Endometrium (tissue), 2 donors: ENCODE data around the gene BAIAP2L2.

Experiments
- FAIRE-seq: peaks from 2 replicates; lab custom pipeline; 2012; peaks lifted over from hg19 to GRCh38; lab: Jason Lieb, UNC
- donor health status: control.
- donor health status: control.

Gene BAIAP2L2

DNA sequence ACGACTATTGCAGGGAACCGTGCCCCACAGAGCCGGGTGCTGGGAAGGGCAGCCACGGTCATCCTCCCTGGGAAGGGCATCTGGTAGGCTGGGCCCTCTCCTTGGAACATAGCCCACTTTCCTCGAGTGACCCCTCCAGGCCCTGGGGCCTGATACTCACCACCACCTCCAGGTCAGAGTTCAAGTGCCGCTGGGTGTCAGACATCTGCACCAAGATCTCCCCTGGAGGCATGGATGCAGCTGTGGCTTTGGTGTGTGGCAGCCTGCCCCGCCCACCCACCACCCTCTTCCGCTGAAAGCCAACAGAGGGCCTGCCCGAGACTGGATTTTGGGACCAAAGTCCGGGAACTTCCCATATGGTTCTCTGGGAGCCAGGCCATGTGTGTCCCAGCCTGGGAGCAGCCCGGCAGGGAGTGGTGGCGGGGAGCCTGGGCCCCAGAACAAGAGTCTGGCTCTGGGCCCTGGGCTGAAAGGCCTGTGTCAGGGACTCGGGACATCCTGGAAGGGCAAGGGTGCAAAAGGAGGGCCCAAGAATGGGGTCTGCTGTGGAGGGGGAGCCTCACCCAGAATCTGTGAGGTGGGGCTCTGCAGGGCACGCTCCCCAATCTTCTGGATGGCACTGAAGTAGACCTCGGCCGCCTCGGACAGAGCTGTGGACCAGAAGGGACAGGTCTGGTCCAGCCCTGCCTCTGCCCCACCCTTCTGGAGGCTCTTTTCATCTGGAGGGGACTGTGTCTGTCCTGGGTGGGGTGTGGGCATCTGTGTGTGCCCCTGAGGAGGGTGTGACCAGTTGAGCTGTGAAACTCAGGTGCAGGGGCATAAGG, 2.6 kb downstream of the BAIAP2L2 start:
- FAIRE-seq: no peak

GRCh38 chr22:38106814-38107578, 3.5 kb downstream of the BAIAP2L2 start:
- no peak for FAIRE-seq

- no peak for FAIRE-seq
Measured at GRCh38 chr22:38104084-38104483, 6.4 kb downstream of the BAIAP2L2 start.

DNA sequence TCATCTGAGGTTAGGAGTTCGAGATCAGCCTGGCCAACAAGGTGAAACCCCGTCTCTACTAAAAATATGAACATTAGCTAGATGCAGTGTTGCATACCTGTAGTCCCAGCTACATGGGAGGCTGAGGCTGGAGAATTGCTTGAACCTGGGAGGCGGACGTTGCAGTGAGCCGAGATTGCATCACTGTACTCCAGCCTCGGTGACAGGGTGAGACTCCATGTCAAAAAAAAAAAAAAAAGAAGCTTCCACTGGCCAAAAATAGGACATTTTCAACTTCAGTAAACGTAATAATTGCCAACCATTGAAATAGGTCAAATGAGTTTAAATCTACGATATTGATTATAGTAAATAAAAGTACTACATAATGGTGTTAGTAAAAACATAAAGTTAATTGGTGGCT, 6.8 kb downstream of the BAIAP2L2 start:
- no peak for FAIRE-seq

GRCh38 chr22:38098410-38099249, 11.9 kb downstream of the BAIAP2L2 start:
- no peak for FAIRE-seq

- FAIRE-seq: no peak
Measured at GRCh38 chr22:38097557-38098409, 12.7 kb downstream of the BAIAP2L2 start.

DNA sequence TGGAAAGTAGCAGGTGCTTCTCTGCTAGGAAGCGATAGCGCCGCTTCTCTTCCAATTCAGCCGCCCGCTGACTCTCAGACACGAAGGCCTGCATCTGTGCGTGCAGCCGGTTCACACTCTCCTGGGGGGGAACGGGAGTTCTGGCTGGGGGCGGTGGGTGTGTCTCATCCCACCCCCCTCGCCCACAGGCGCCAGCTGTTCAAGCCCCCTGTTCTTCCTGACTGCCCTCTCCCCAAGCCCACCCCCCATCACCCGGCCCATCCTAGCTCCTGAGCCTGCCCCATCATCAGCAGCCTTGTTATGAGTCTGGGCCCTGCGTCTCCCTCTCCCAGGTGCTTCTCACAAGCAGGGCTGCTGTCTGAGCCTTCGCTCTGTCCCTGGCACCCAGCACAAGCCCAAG, 13.4 kb downstream of the BAIAP2L2 start:
- FAIRE-seq: no peak

GRCh38 chr22:38089474-38089851, 21.0 kb downstream of the BAIAP2L2 start:
- no peak for FAIRE-seq

- no peak for FAIRE-seq
Measured at GRCh38 chr22:38088629-38089473, 21.6 kb downstream of the BAIAP2L2 start.

DNA sequence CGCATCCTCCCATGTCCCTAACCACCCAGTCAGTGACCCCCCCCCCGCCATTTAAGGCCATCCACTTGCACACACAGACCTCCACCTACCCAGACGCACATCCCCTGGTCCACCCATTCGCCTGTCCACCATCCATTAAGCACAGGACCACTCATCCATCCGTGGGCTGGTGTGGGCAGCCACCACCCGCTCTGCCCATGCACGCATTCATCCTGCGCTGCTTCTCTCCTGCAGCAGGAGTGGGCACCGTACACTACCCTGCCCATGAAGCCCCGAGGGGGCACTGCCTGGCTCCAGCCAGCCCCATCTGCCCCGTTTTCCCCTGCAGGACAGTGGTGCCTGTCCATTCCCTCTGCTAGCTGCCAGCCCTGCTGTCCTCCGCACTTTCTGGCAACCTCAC, 22.6 kb downstream of the BAIAP2L2 start:
- no peak for FAIRE-seq

GRCh38 chr22:38086942-38087341, 23.5 kb downstream of the BAIAP2L2 start:
- no peak for FAIRE-seq

- FAIRE-seq: no peak
Measured at GRCh38 chr22:38086001-38086845, 24.3 kb downstream of the BAIAP2L2 start.

DNA sequence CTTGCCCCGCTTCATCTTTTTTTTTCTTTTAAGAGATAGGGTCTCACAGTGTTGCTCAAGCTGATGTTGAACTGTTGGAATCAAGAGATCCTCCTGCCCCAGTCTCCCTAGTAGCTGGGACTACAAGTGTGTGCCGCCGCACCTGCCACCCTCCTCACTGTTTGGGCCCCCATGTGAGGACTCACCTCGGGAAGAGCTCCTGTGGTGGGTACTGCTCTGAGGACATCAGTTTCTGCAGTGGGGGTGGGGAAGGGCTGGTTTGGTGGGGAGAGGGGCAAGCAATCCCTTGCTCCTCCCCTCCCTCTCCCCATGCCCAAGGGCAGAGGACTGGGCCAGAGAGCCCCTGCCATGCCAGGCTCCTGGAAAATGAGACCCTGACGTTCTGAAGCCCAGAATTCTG, 25.0 kb downstream of the BAIAP2L2 start:
- no peak for FAIRE-seq

DNA sequence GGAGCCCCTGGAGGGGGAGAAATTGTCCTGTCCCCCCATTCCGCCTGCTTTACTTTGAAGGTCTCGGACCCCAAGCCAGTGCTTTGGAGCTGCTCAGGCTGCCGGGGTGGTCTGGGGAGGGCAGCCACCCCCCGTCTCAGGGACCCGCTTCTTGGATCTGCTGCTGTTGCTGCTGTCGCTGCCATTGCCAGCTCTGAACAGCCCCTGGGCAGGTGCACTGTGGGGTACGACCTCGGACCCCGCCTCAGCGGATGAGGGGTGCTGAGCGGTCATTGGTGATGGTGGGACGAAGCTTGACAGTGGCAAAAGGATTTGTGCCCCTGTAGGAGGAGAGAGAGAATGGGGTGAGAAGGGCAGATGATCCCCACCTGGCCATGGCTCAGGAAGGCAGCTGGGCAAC, 25.4 kb downstream of the BAIAP2L2 start:
- no peak for FAIRE-seq

- no peak for FAIRE-seq
Measured at GRCh38 chr22:38083931-38084631, 26.4 kb downstream of the BAIAP2L2 start, which contains the start of gene SLC16A8. TSS of gene SLC16A8 (minus strand) at chr22:38084184. CDS start at chr22:38082873, 1,311 bp downstream.

DNA sequence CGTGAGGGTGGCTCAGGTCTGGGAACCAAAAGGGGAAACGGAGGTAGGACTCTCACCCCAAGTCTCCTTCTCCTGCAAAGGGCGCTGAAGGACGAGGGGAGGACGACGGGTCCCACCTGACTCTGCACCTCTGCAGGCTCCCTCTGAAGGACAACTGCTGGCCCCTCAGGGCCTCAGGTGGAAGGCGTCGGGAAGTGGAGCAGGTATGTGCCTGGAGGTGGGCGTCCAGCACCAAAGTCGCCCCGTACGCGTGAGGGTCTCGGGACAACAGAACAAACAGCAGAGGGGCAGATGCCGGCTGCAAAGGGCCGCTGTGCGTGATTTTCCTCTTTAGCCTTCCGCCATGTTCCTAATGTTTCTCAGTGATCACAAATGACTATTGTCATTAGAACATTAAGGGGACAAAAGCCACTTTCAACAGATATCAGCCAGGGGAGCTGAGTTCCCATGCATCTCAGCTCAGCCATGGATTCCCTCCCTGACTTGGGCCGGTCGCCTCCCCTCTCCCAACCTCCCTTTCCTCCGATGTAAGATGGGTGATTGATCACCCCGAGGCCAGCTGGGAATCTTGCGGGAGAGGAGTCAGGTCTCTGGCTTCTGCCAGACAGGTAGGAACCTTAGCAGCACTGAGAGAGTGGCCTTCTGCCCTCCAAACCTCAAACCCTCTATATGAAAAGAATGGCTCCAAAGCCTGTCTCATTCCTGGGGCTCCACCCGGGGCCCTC, 27.3 kb downstream of the BAIAP2L2 start:
- no peak for FAIRE-seq

DNA sequence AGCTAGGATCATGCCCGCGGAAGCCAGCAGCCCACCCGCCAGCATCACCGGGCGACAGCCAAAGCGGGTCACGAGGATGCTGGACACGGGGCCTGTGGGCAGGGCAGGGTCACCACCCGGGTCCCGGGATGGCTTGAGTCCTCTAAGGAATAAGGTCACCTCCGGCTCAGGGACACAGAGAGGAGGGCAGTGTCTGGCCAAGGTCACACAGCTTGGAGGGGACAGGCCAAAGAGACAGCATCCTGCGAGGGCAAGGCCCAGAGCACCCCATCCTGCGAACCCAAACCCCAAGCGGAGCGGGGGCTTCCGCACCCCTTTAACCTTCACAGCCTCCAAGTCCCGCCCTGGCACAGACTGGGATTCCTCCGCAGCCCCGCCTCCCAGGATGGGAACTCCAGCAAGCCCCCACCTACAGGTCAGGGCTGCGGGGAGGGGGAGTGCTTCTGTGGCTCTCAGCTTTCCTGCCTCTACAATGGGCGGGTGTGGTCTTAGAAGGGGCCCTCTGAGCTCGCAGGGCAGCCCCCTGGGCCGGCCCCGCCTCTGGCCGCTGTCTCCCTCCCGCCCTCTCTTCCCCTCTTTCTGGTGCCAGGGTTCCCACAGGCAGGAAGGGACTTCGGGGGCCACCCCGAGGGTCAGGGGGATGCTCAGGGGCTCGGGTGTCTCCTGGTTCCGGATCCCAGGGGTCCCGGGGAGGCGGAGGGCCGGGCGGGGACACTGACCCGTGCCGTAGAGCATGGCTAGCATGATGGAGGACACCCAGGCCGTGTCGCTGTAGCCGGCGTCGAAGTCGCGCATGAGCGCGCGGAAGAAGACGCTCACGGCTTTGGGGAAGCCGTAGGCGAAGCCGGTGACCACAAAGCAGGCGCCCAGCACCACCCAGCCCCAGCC, 28.3 kb downstream of the BAIAP2L2 start:
- FAIRE-seq: no peak
